Measurements from ENCODE around the gene CTDSP1. TPM values are rescaled to one million over a fixed set of nuclear protein-coding genes. Genes with fewer than 3 reads are reported as not detected.

The CTDSP1 gene
- total RNA-seq, 1 donor from 2014 or later: 48.9 TPM

DNA sequence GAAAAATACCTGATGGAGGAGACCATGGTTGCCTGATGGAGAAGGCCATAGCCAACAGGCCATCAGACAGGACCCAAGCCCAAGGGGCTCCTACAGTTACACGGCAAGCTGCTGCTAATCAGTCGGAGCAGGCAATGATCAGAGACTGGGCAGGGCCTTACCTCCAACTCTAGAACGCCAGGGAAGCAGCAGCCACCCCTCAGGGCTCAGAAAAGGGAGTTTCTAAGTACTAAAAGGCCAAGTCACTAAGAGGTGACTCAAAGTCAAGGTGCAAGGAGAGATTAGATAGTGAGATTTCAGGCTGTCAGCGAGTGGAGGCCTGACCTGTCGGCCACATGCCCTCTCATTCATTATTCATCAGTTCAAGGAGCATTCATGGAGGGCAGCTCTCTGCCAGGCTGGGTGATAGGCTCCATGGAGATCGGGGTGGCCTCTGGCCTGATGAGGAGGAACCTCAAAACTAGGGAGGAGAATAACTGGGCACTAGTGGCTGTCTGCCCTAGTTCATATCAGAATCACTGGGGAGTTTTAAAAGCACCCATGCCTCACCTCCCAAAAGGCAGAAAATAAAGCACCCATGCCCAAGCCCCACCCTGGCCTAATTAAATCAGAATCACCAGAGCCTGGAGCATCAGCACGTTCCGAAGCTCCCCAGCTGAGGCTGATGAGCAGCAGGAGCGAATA, 22.9 kb downstream of the CTDSP1 start:
- DNase-seq (ENCODE audit: low read depth): no peak

DNA sequence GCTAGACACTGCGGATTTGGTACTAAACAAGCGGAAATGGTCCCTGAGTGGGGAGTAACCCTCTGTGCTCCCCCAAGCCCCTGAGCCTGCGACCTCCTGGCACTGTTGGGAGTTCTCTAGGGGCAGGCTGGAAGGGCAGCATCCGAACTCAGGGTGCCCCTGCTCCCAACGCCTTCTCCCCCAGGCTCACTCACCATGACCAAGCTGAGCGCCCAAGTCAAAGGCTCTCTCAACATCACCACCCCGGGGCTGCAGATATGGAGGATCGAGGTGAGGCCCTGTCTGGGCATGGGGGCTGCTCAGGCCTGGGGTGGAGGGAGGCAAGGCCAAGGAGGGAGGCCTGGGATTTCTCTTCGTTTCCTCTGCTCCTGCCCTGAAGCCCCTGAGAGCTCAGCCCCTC, 23.9 kb downstream of the CTDSP1 start:
- no peak for DNase-seq (ENCODE audit: low read depth)

DNA sequence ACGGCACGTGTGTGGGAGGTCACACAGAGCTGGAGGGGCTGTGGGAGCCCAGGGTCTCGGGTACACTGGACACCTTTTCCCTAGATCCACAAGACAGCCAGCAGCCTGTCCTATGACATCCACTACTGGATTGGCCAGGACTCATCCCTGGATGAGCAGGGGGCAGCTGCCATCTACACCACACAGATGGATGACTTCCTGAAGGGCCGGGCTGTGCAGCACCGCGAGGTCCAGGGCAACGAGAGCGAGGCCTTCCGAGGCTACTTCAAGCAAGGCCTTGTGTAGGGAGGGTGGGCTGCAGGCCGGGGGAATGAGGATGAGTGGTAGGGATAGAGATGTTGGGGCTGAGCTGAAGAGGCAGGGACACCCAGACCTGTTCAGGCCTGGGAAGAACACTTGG, 25.9 kb downstream of the CTDSP1 start:
- no peak for DNase-seq (ENCODE audit: low read depth)

DNA sequence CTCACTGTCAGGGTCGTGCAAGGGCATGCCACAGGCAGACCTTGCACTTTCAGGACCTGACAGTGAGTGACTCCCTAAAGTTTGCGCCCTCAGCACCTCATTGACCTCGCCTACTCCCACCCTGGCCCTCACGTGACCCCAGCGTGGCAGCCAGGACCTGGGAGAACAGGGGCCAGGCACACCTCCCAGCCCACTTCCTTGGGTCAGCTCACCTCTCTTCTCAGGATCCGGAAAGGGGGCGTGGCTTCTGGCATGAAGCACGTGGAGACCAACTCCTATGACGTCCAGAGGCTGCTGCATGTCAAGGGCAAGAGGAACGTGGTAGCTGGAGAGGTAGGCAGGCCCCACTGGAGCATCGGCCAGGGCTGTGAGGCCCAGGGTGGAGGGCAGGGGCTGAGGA, 28.1 kb downstream of the CTDSP1 start:
- no peak for DNase-seq (ENCODE audit: low read depth)

DNA sequence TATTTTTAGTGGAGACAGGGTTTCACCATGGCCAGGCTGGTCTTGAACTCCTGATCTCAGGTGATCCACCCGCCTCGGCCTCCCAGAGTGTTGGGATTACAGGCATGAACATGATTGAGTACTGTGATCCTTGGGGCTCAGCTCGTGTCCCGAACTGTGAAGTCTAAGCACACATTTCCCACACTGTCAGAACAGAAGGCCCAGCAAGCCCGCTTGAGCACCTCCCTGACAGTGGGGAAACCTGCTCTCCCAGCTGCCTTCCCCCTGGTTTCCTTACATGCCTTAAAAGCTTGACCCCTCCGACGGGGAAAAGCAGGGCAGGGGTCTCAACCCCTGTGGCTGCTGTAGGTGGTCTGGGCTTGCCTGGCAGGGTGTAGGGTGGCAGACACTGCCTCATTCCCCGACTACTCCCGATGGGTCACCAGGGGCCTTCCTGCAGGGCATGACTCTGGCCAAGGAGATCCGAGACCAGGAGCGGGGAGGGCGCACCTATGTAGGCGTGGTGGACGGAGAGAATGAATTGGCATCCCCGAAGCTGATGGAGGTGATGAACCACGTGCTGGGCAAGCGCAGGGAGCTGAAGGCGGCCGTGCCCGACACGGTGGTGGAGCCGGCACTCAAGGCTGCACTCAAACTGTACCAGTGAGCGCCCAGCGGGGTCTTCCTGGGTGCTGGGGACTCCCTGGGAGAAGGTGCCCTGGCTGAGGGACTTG, 29.3 kb downstream of the CTDSP1 start:
- no peak for DNase-seq (ENCODE audit: low read depth)

- no peak for DNase-seq (ENCODE audit: low read depth)
These were observed 30.4 kb downstream of the CTDSP1 start for GRCh38 chr2:218429911-218430692.

DNA sequence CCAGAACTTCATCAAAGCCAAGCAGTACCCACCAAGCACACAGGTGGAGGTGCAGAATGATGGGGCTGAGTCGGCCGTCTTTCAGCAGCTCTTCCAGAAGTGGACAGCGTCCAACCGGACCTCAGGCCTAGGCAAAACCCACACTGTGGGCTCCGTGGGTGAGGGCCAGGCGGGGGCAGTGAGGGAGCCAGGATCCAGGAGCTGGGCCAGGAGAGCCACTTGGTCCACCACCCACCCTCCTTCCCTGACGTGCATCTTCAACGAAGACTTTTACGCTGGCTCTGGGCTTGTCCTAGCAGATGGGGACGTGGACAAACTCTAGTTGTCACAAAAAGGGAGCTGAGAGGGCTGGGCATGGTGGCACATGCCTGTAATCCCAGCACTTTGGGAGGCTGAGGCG, 31.1 kb downstream of the CTDSP1 start:
- DNase-seq (ENCODE audit: low read depth): no peak

DNA sequence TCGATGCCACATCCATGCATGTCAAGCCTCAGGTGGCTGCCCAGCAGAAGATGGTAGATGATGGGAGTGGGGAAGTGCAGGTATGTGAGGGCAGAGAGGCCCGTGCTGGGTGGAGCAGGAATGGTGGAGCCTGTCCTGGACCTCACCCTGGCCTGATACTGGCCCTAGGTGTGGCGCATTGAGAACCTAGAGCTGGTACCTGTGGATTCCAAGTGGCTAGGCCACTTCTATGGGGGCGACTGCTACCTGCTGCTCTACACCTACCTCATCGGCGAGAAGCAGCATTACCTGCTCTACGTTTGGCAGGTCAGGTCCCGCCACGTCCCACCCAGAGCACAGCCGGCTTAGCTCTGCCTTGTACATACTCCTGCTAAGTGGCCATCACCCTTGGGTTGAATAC, 32.2 kb downstream of the CTDSP1 start:
- no peak for DNase-seq (ENCODE audit: low read depth)

- no peak for DNase-seq (ENCODE audit: low read depth)
These were observed 33.2 kb downstream of the CTDSP1 start for GRCh38 chr2:218432676-218433365.

DNA sequence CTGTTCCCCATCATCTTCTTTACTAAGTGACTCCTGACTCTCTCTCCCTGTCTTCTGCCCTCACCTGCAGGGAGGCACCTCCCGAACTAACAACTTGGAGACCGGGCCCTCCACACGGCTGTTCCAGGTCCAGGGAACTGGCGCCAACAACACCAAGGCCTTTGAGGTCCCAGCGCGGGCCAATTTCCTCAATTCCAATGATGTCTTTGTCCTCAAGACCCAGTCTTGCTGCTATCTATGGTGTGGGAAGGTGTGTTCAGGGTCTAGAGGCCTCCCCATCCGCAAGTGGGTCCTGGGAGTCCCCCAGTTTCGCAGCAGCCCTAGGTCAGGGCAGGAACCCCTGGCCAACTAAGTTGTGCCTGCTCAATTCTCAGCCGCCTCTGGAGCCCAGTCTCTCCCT, 34.8 kb downstream of the CTDSP1 start:
- DNase-seq (ENCODE audit: low read depth): no peak

- no peak for DNase-seq (ENCODE audit: low read depth)
These were observed 35.6 kb downstream of the CTDSP1 start for GRCh38 chr2:218435003-218435982.

DNA sequence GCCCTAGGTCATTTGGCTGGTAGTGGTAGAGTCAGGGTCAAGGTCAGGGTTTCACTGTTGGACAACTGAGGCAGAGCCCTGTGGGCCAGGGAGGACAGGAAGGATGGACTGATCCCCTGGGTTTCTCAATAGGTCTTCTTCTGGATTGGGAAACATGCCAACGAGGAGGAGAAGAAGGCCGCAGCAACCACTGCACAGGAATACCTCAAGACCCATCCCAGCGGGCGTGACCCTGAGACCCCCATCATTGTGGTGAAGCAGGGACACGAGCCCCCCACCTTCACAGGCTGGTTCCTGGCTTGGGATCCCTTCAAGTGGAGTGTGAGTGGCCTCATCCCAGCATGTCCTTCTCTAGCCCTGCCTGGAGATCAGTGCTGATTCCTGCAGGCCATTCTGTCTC, 37.3 kb downstream of the CTDSP1 start:
- no peak for DNase-seq (ENCODE audit: low read depth)

- DNase-seq (ENCODE audit: low read depth): no peak
These were observed 38.3 kb downstream of the CTDSP1 start for GRCh38 chr2:218437969-218438368.

- peak; percentile 15 for DNase-seq (ENCODE audit: low read depth)
These were observed 38.9 kb downstream of the CTDSP1 start for GRCh38 chr2:218438596-218438995.

DNA sequence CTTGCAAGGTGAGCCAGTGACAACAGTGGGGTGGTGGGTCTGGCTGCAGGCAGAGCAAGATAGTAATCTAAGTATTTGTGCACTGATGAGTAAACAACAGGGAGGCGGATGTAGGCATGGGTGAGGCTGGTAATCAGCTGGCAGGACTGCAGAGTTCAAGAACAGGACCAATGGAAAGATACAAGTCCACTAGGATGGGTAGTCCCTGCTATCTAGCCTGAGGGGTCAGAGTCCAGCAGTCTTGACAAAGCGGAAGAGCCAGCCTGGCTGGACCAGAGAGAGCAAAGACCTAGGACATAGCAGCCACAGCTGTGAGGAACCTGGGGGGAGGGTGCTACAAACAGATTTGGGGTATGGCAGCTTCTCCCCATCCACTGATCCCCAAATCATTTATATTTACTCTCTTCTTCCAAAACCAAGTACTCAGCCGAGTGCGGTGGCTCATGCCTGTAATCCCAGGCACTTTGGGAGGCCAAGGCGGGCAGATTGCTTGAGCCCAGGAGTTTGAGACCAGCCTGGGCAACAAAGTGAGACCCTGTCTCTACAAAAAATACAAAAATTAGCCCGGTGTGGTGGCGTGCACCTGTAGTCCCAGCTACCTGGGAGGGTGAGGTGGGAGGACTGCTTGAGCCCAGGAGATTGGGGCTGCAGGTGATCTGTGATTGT, 45.2 kb downstream of the CTDSP1 start:
- no peak for DNase-seq (ENCODE audit: low read depth)

DNA sequence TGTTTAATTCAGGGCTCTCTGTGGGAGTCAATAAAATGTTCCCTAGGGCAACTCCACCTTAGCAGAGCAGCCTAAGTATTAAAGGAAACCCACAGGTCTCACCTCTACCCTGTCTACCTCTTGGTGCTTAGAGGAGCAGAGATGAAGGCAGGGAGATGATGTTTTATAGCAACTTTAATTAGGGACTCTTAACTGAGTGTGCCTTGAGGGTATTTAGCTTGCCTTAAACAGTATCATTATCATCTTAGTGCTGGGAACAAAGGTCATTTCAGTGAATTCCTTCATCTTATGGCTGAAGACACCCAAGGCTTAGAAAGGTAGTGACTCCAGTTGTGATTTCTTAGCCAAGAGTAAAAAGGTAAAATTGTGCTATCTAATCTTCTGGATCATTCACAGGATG, 45.9 kb downstream of the CTDSP1 start:
- no peak for DNase-seq (ENCODE audit: low read depth)

GRCh38 chr2:218446547-218446946, 46.9 kb downstream of the CTDSP1 start:
- no peak for DNase-seq (ENCODE audit: low read depth)

- DNase-seq (ENCODE audit: low read depth): no peak
These were observed 47.4 kb downstream of the CTDSP1 start for GRCh38 chr2:218447072-218447471.

GRCh38 chr2:218448934-218449333, 49.3 kb downstream of the CTDSP1 start:
- peak; percentile 21 for DNase-seq (ENCODE audit: low read depth)

DNA sequence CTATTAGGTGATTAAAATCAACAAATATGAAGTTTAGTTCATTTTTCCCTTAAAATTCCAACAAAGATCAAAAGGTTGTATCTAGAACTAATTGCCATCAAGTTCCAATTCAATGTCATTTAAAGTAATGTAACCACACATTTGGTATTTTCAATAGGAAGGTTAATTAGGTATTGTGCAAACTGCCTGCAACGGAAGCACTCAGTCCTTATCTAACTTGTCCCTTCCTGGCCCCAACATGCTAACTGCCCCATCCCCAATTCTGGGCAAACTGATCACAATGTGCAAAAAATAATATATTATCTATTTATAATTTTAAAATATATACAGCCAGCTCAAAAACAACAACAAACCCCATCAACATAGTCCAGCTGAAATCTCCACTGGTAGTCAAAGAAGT, 52.4 kb downstream of the CTDSP1 start:
- no peak for DNase-seq (ENCODE audit: low read depth)
